HCT116 (cell line): ENCODE data around the gene CNKSR1. TPM values are rescaled to one million over a fixed set of nuclear protein-coding genes. Genes with fewer than 3 reads are reported as not detected.

Experiments
- ATAC-seq: fragments of 200-7000 bp; cut with Tn5 transposase; 2 replicates; pipeline ENCODE4 v1.9.1; 2020; ENCODE audit warnings: mild to moderate bottlenecking, moderate library complexity
- BruUV-seq: library from RNA; stranded (reverse); fragments of 400-500 nt; replicated peaks from 2 replicates; lab custom pipeline; 2021; lab: Mats Ljungman, UMichigan
- CTCF ChIA-PET: fragments of 300-600 bp; sonication (Branson Sonifier 250); formaldehyde crosslinking; loops from one replicate; lab custom pipeline; 2021; ENCODE audit warnings: antibody characterized with exemption; lab: Charles Lee
- POLR2A ChIA-PET: fragments of 300-600, 350-600 bp; sonication (Branson Sonifier 250); formaldehyde crosslinking; loops from one replicate; lab custom pipeline; 2021; ENCODE audit warnings: antibody characterized with exemption; lab: Charles Lee
- RAD21 ChIA-PET, 2 experiments: fragments of 300-600 bp; sonication (Branson Sonifier 250); formaldehyde crosslinking; loops; one replicate each; lab custom pipeline; 2023; ENCODE audit warnings: low total read pairs in 2 of 2; ENCODE audit not compliant: uncharacterized antibody in 2 of 2, unreplicated experiment in 2 of 2, low non-redundant PET in 1 of 2; lab: Charles Lee
- DNase-seq: peaks from one replicate; pipeline ENCODE4 v3.0.0-alpha.2; 2010; ENCODE audit warnings: low read depth, low spot score
- H2AFZ ChIP-seq: fragments of 200-600 bp; shearing (Covaris generic), sonication (generic); 2 replicates; pipeline ENCODE4 v1.6.1; 2017; ENCODE audit warnings: low read depth, mixed run types, mixed read lengths, antibody characterized with exemption, low read length; ENCODE audit not compliant: poor library complexity, severe bottlenecking
- H3K27ac ChIP-seq: 2 replicates; pipeline ENCODE4 v1.5.1; 2012; ENCODE audit warnings: low read depth, low read length
- H3K27me3 ChIP-seq: fragments of 200-600 bp; sonication (generic); 2 replicates; pipeline ENCODE4 v1.6.1; 2016; ENCODE audit warnings: mixed run types, low read length, mixed read lengths; ENCODE audit not compliant: insufficient read depth
- H3K36me3 ChIP-seq, 2 experiments: fragments of 200-500 bp in 1 of 2; fragments of 200-600 bp in 1 of 2; sonication (Bioruptor generic) in 1 of 2; sonication (generic) in 1 of 2; 2 replicates each; pipeline versions ENCODE4 v1.5.1 to v1.6.1; 2014 to 2016; ENCODE audit warnings: low read length in 2 of 2, inconsistent platforms in 1 of 2, mixed read lengths in 1 of 2, mixed run types in 1 of 2; ENCODE audit not compliant: insufficient read depth in 2 of 2, control insufficient read depth in 1 of 2
- H3K4me1 ChIP-seq, 2 experiments: fragments of 200-600 bp in 1 of 2; sonication (generic) in 1 of 2; 2 replicates each; pipeline versions ENCODE4 v1.5.1 to v1.6.1; 2012 to 2017; ENCODE audit warnings: low read length in 2 of 2, inconsistent platforms in 1 of 2, mild to moderate bottlenecking in 1 of 2, mixed read lengths in 1 of 2, mixed run types in 1 of 2, moderate library complexity in 1 of 2; ENCODE audit not compliant: insufficient read depth in 2 of 2, control insufficient read depth in 1 of 2
- H3K4me2 ChIP-seq: fragments of 200-600 bp; sonication (generic); 2 replicates; pipeline ENCODE4 v1.6.1; 2017; ENCODE audit warnings: mixed run types, low read length, mixed read lengths
- H3K4me3 ChIP-seq, 2 experiments: fragments of 200-600 bp in 1 of 2; sonication (generic) in 1 of 2; replicated peaks in 1 of 2; 2 replicates each; pipeline ENCODE4 v1.5.1; 2011 to 2016; ENCODE audit warnings: low read length in 2 of 2, control low read depth in 1 of 2, low read depth in 1 of 2, mild to moderate bottlenecking in 1 of 2, mixed read lengths in 1 of 2, mixed run types in 1 of 2
- H3K79me2 ChIP-seq: fragments of 200-600 bp; sonication (generic); 2 replicates; pipeline ENCODE4 v1.6.1; 2017; ENCODE audit warnings: mild to moderate bottlenecking, mixed run types, low read length, moderate library complexity, mixed read lengths; ENCODE audit not compliant: insufficient read depth
- H3K9ac ChIP-seq: fragments of 200-600 bp; sonication (generic); 2 replicates; pipeline ENCODE4 v1.6.1; 2016; ENCODE audit warnings: low read length, mixed read lengths
- H3K9me2 ChIP-seq: fragments of 200-600 bp; sonication (generic), shearing (Covaris generic); 2 replicates; pipeline ENCODE4 v1.6.1; 2017; ENCODE audit warnings: mixed run types, mild to moderate bottlenecking, moderate library complexity; ENCODE audit not compliant: insufficient read depth
- H3K9me3 ChIP-seq, 2 experiments: fragments of 200-500 bp in 1 of 2; fragments of 200-600 bp in 1 of 2; sonication (Bioruptor generic) in 1 of 2; sonication (generic) in 1 of 2; 2 replicates each; pipeline ENCODE4 v1.6.1; 2014 to 2017; ENCODE audit warnings: low read length in 2 of 2, mixed read lengths in 2 of 2, inconsistent platforms in 1 of 2, low read depth in 1 of 2, mild to moderate bottlenecking in 1 of 2, mixed run types in 1 of 2, moderate library complexity in 1 of 2; ENCODE audit not compliant: control insufficient read depth in 1 of 2, insufficient read depth in 1 of 2
- H4K20me1 ChIP-seq: fragments of 200-600 bp; sonication (generic), shearing (Covaris generic); 2 replicates; pipeline ENCODE4 v1.6.1; 2017; ENCODE audit warnings: mixed run types, mild to moderate bottlenecking, moderate library complexity; ENCODE audit not compliant: insufficient read depth
- ATF3 ChIP-seq: IDR thresholded peaks from 2 replicates; pipeline ENCODE4 v1.6.1; 2012
- CBX3 ChIP-seq: IDR thresholded peaks from 2 replicates; pipeline ENCODE4 v1.6.1; 2012; ENCODE audit warnings: low read depth
- CEBPB ChIP-seq: IDR thresholded peaks from 2 replicates; pipeline ENCODE4 v1.6.1; 2012; ENCODE audit warnings: low read depth
- EGR1 ChIP-seq: IDR thresholded peaks from 2 replicates; pipeline ENCODE4 v1.6.1; 2012; ENCODE audit warnings: low read depth
- ELF1 ChIP-seq: IDR thresholded peaks from 2 replicates; pipeline ENCODE4 v1.6.1; 2012; ENCODE audit warnings: low read depth, borderline replicate concordance
- EZH2 ChIP-seq: fragments of 200-600 bp; sonication (generic); IDR thresholded peaks from 2 replicates; pipeline ENCODE4 v1.6.1; 2017; ENCODE audit warnings: antibody characterized with exemption, mixed run types
- EZH2phosphoT487 ChIP-seq: fragments of 200-600 bp; IDR thresholded peaks from 2 replicates; pipeline ENCODE4 v1.6.1; 2018; ENCODE audit warnings: antibody characterized with exemption, borderline replicate concordance
- JUND ChIP-seq: IDR thresholded peaks from 2 replicates; pipeline ENCODE4 v1.6.1; 2012
- POLR2A ChIP-seq: IDR thresholded peaks from 2 replicates; pipeline ENCODE4 v1.7.0; 2011; ENCODE audit warnings: borderline replicate concordance; ENCODE audit not compliant: insufficient read depth, insufficient read length; ENCODE audit errors: extremely low read depth
- POLR2AphosphoS5 ChIP-seq: IDR thresholded peaks from 2 replicates; pipeline ENCODE4 v1.6.1; 2011; ENCODE audit warnings: mild to moderate bottlenecking, low read depth, low read length, moderate library complexity
- RAD21 ChIP-seq: IDR thresholded peaks from 2 replicates; pipeline ENCODE4 v1.6.1; 2012; ENCODE audit warnings: low read depth, mild to moderate bottlenecking
- SIN3A ChIP-seq: IDR thresholded peaks from 2 replicates; pipeline ENCODE4 v1.6.1; 2012; ENCODE audit warnings: low read depth
- SP1 ChIP-seq: IDR thresholded peaks from 2 replicates; pipeline ENCODE4 v1.6.1; 2012; ENCODE audit warnings: low read depth
- SRF ChIP-seq: IDR thresholded peaks from 2 replicates; pipeline ENCODE4 v1.6.1; 2012; ENCODE audit warnings: low read depth
- YY1 ChIP-seq: IDR thresholded peaks from 2 replicates; pipeline ENCODE4 v1.6.1; 2011; ENCODE audit warnings: low read length, low read depth, moderate library complexity, mild to moderate bottlenecking; ENCODE audit not compliant: insufficient replicate concordance; ENCODE audit errors: extremely low read depth
- ZBTB33 ChIP-seq: IDR thresholded peaks from 2 replicates; pipeline ENCODE4 v1.6.1; 2011; ENCODE audit warnings: mild to moderate bottlenecking, low read length, moderate library complexity; ENCODE audit not compliant: insufficient replicate concordance; ENCODE audit errors: extremely low read depth
- ZFX ChIP-seq: fragments of 450-650 bp; IDR thresholded peaks from 2 replicates; pipeline ENCODE4 v1.6.1; 2017
- ZNF274 ChIP-seq: fragments of 200-500 bp; sonication (Bioruptor generic); IDR thresholded peaks from 2 replicates; pipeline ENCODE4 v1.6.1; 2014; ENCODE audit warnings: mild to moderate bottlenecking, low read depth, low read length, inconsistent platforms
- intact Hi-C: fragments of 100-400 bp; cut with micrococcal nuclease; formaldehyde crosslinking; loops from 2 replicates; pipeline ENCODE4 v1.10.0; 2022
- total RNA-seq: library from RNA; stranded (reverse); gene quantifications from one replicate; pipeline ENCODE4 v1.2.1, GENCODE V29; 2021; ENCODE audit not compliant: unreplicated experiment

The CNKSR1 gene
- total RNA-seq, 1 experiment from 2014 or later, result 26.6 TPM

- POLR2A ChIA-PET, result no interaction called here
- H3K9me2 ChIP-seq, result no peaks in the 10 kb centered on the region
- RAD21 ChIA-PET, result no interaction called here
- H3K27me3 ChIP-seq, result no peaks in the 10 kb centered on the region
- H3K9me3 ChIP-seq, result no peaks in the 10 kb centered on the region
- no peaks in the 10 kb centered on the region for H3K79me2 ChIP-seq
- H3K4me2 ChIP-seq, result no peak overlapping the region
- intact Hi-C loops, result no loop called here
- no peaks in the 10 kb centered on the region; a peak in 1 of 4 replicates for H3K36me3 ChIP-seq
- H3K27ac ChIP-seq, result no peak overlapping the region
- H3K4me3 ChIP-seq, result no peak overlapping the region
- BruUV-seq, result no TSS peak
- no peak overlapping the region for H3K9ac ChIP-seq
- H4K20me1 ChIP-seq, result no peaks in the 10 kb centered on the region
- no peak overlapping the region for H2AFZ ChIP-seq
- CTCF ChIA-PET, result interaction anchor here (2.6 kb wide), 2 partner anchors 11 to 45 kb away, joined by 13 to 16 read pairs; partner anchors contain the start of genes CEP85 and CNKSR1
- TF ChIP-seq JUND (no peak), ELF1 (no peak), SRF (no peak), ZNF274 (no peak), POLR2A (no peak), EGR1 (no peak), POLR2AphosphoS5 (no peak), CEBPB (no peak), YY1 (no peak), ATF3 (no peak), CBX3 (no peak), RAD21 (no peak), SIN3A (no peak), EZH2phosphoT487 (no peak), ZBTB33 (no peak), ZFX (no peak), SP1 (no peak), EZH2 (no peak)
- ATAC-seq (no peak), DNase-seq (no peak)
- H3K4me1 ChIP-seq, result no peaks in the 10 kb centered on the region
These were observed 11.2 kb downstream of the CNKSR1 start for GRCh38 chr1:26188477-26188876.
